ENCODE data around the gene MISP. TPM values are rescaled to one million over a fixed set of nuclear protein-coding genes. Genes with fewer than 3 reads are reported as not detected.

MISP gene
- total and polyA plus RNA-seq, 2 of the 13 experiments (the other 11 are each of a cell fraction or from before 2014, with no cell fraction given) = 0.67 to 1.3 TPM

DNA sequence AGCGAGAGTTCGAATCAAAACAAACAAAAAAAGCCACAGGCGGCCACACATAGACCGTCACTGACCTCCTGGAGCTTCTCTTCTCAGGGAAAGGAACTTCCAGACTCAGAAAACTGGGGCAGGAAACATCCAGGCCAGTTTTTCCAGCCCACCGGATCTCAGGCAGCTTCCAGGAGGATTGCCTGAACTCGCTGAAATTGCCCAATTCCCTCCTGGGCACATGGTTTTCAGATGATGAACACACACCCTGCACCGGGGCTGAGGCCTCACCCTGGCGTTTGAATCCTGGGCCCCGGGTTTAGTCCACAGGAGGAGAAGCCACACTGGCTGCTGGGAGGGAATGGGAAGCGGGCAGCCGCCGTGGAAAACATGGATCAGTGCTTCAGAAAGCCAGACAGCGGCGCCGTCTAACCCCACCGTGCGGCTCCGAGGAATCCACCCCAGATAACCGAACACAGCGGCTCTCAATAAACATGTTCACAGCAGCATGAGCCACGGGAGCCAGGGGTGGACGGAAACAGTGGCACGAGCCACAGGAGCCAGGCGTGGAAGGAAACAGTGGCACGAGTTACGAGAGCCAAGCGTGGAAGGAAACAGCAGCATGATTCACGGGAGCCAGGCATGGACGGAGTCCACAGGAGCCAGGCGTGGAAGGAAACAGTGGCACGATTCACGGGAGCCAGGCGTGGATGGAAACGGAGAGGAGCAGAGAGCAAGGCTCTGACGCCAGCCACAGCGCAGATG, 28.2 kb downstream of the MISP start (continued):
- TF ChIP-seq KDM3A (CRISPR knock-in tag; IDR thresholded peaks at IDR 0.05; ENCODE audit: low read depth) (peak; percentile 36; the same call in 1 of the 2 replicates), ZNF75D (CRISPR knock-in tag; IDR thresholded peaks at IDR 0.05; ENCODE audit: borderline replicate concordance) (no peak), IRF2 (CRISPR knock-in tag; IDR thresholded peaks at IDR 0.05) (peak; percentile 70), RFXANK (CRISPR knock-in tag; IDR thresholded peaks at IDR 0.05) (0 out of 2 replicates have a peak, but pooled peaks have one; percentile 60), ZNF557 (CRISPR knock-in tag; IDR thresholded peaks at IDR 0.05) (peak; percentile 96), ZNF101 (CRISPR knock-in tag; IDR thresholded peaks at IDR 0.05; ENCODE audit: borderline replicate concordance, low read depth) (no peak), FOXA3 (CRISPR knock-in tag; IDR thresholded peaks at IDR 0.05) (peak; percentile 55), RFX5 (IDR thresholded peaks at IDR 0.05; ENCODE audit: low read depth, low read length) (no peak; the same call in 1 of the 2 replicates), JUNB (CRISPR knock-in tag; IDR thresholded peaks at IDR 0.05; ENCODE audit: borderline replicate concordance) (no peak), PTBP1 (IDR thresholded peaks at IDR 0.05; ENCODE audit: low read depth, low read length, poor library complexity, severe bottlenecking) (no peak), ZNF652 (CRISPR knock-in tag; IDR thresholded peaks at IDR 0.05; ENCODE audit: borderline replicate concordance, low read depth) (0 out of 2 replicates have a peak, but pooled peaks have one; percentile 19)
- TF ChIP-seq, protein P1, sequence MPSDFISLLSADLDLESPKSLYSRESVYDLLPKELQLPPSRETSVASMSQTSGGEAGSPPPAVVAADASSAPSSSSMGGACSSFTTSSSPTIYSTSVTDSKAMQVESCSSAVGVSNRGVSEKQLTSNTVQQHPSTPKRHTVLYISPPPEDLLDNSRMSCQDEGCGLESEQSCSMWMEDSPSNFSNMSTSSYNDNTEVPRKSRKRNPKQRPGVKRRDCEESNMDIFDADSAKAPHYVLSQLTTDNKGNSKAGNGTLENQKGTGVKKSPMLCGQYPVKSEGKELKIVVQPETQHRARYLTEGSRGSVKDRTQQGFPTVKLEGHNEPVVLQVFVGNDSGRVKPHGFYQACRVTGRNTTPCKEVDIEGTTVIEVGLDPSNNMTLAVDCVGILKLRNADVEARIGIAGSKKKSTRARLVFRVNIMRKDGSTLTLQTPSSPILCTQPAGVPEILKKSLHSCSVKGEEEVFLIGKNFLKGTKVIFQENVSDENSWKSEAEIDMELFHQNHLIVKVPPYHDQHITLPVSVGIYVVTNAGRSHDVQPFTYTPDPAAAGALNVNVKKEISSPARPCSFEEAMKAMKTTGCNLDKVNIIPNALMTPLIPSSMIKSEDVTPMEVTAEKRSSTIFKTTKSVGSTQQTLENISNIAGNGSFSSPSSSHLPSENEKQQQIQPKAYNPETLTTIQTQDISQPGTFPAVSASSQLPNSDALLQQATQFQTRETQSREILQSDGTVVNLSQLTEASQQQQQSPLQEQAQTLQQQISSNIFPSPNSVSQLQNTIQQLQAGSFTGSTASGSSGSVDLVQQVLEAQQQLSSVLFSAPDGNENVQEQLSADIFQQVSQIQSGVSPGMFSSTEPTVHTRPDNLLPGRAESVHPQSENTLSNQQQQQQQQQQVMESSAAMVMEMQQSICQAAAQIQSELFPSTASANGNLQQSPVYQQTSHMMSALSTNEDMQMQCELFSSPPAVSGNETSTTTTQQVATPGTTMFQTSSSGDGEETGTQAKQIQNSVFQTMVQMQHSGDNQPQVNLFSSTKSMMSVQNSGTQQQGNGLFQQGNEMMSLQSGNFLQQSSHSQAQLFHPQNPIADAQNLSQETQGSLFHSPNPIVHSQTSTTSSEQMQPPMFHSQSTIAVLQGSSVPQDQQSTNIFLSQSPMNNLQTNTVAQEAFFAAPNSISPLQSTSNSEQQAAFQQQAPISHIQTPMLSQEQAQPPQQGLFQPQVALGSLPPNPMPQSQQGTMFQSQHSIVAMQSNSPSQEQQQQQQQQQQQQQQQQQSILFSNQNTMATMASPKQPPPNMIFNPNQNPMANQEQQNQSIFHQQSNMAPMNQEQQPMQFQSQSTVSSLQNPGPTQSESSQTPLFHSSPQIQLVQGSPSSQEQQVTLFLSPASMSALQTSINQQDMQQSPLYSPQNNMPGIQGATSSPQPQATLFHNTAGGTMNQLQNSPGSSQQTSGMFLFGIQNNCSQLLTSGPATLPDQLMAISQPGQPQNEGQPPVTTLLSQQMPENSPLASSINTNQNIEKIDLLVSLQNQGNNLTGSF (CRISPR knock-in tag; IDR thresholded peaks at IDR 0.05) = peak; percentile 75; the same call in 1 of the 2 replicates
- TF ChIP-seq, protein P2, sequence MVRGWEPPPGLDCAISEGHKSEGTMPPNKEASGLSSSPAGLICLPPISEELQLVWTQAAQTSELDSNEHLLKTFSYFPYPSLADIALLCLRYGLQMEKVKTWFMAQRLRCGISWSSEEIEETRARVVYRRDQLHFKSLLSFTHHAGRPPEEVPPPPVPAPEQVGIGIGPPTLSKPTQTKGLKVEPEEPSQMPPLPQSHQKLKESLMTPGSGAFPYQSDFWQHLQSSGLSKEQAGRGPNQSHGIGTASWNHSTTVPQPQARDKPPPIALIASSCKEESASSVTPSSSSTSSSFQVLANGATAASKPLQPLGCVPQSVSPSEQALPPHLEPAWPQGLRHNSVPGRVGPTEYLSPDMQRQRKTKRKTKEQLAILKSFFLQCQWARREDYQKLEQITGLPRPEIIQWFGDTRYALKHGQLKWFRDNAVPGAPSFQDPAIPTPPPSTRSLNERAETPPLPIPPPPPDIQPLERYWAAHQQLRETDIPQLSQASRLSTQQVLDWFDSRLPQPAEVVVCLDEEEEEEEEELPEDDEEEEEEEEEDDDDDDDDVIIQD (CRISPR knock-in tag; IDR thresholded peaks at IDR 0.05; ENCODE audit: low read depth) = peak; percentile 48; the same call in 1 of the 2 replicates
- TF ChIP-seq, protein P3, sequence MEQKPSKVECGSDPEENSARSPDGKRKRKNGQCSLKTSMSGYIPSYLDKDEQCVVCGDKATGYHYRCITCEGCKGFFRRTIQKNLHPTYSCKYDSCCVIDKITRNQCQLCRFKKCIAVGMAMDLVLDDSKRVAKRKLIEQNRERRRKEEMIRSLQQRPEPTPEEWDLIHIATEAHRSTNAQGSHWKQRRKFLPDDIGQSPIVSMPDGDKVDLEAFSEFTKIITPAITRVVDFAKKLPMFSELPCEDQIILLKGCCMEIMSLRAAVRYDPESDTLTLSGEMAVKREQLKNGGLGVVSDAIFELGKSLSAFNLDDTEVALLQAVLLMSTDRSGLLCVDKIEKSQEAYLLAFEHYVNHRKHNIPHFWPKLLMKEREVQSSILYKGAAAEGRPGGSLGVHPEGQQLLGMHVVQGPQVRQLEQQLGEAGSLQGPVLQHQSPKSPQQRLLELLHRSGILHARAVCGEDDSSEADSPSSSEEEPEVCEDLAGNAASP (CRISPR knock-in tag; IDR thresholded peaks at IDR 0.05; ENCODE audit: borderline replicate concordance) = peak; percentile 71
- TF ChIP-seq, protein P4, sequence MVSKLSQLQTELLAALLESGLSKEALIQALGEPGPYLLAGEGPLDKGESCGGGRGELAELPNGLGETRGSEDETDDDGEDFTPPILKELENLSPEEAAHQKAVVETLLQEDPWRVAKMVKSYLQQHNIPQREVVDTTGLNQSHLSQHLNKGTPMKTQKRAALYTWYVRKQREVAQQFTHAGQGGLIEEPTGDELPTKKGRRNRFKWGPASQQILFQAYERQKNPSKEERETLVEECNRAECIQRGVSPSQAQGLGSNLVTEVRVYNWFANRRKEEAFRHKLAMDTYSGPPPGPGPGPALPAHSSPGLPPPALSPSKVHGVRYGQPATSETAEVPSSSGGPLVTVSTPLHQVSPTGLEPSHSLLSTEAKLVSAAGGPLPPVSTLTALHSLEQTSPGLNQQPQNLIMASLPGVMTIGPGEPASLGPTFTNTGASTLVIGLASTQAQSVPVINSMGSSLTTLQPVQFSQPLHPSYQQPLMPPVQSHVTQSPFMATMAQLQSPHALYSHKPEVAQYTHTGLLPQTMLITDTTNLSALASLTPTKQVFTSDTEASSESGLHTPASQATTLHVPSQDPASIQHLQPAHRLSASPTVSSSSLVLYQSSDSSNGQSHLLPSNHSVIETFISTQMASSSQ (IDR thresholded peaks at IDR 0.05; ENCODE audit: low read depth) = no peak
- TF ChIP-seq, protein P4 (CRISPR knock-in tag; IDR thresholded peaks at IDR 0.05; ENCODE audit: borderline replicate concordance) = peak; percentile 34; the same call in 1 of the 2 replicates

Data from HepG2 (cell line).